Ascending aorta (tissue), 2 donors: ENCODE results near the gene NPRL2. TPM values are rescaled to one million over a fixed set of nuclear protein-coding genes. Genes with fewer than 3 reads are reported as not detected.
A peak's percentile ranks its signal among the peaks of the same experiment; 100 is the strongest.

Source experiments
- DNase-seq, 2 donors: peaks; one replicate each; pipeline ENCODE4 v3.0.0-alpha.2; 2019; ENCODE audit warnings: low spot score in 2 of 2
- H3K27ac ChIP-seq, 2 donors: fragments of 200-600 bp; sonication (generic); one replicate each; pipeline ENCODE4 v1.5.1; 2016 to 2017; ENCODE audit warnings: mild to moderate bottlenecking in 1 of 2
- H3K27me3 ChIP-seq: fragments of 200-600 bp; sonication (generic); one replicate; pipeline ENCODE4 v1.5.1; 2017
- H3K36me3 ChIP-seq, 2 donors: fragments of 200-600 bp; sonication (generic); one replicate each; pipeline ENCODE4 v1.5.1; 2016
- H3K4me1 ChIP-seq, 2 donors: fragments of 200-600 bp; sonication (generic); one replicate each; pipeline ENCODE4 v1.5.1; 2016 to 2017; ENCODE audit warnings: mild to moderate bottlenecking in 1 of 2
- H3K4me3 ChIP-seq, 2 donors: fragments of 200-600 bp; sonication (generic); one replicate each; pipeline ENCODE4 v1.5.1; 2016 to 2017; ENCODE audit warnings: mild to moderate bottlenecking in 1 of 2
- H3K9me3 ChIP-seq, 2 donors: fragments of 200-600 bp; sonication (generic); one replicate each; pipeline ENCODE4 v1.5.1; 2016
- intact Hi-C: fragments of 100-400 bp; cut with DNase I; formaldehyde crosslinking; loops from one replicate; pipeline ENCODE4 v1.15.1; 2023
- total RNA-seq: library from RNA; depleted of rRNA; stranded (reverse); fragments of >200 nt; gene quantifications from one replicate; pipeline ENCODE4 v1.1.0, GENCODE V29; 2016
- TF ChIP-seq, protein P1 (sequence below), 3 experiments: fragments of 200-600 bp in 2 of 3; fragments of 450-650 bp in 1 of 3; sonication (generic) in 2 of 3; IDR thresholded peaks; one replicate each; pipeline ENCODE4 v1.5.1; 2016 to 2019; ENCODE audit warnings: antibody characterized with exemption in 3 of 3, mild to moderate bottlenecking in 1 of 3, moderate library complexity in 1 of 3

The NPRL2 gene
- total RNA-seq, 1 donor from 2014 or later, result 37.8 TPM

- no peak overlapping the region for H3K27ac ChIP-seq
- H3K9me3 ChIP-seq, result no peaks in the 10 kb centered on the region
- intact Hi-C loops, result loop anchor here (5.0 kb wide), 1 partner anchor 250 kb away; no protein-coding TSS in a partner anchor
- no peak for DNase-seq
- H3K36me3 ChIP-seq, result peaks cover 18 to 49% of the 10 kb centered on the region in 2 donors
- H3K27me3 ChIP-seq, result no peaks in the 10 kb centered on the region
- H3K4me3 ChIP-seq, result no peak overlapping the region
- H3K4me1 ChIP-seq, result peaks cover 19 to 41% of the 10 kb centered on the region in 2 donors
- TF ChIP-seq, protein P1, sequence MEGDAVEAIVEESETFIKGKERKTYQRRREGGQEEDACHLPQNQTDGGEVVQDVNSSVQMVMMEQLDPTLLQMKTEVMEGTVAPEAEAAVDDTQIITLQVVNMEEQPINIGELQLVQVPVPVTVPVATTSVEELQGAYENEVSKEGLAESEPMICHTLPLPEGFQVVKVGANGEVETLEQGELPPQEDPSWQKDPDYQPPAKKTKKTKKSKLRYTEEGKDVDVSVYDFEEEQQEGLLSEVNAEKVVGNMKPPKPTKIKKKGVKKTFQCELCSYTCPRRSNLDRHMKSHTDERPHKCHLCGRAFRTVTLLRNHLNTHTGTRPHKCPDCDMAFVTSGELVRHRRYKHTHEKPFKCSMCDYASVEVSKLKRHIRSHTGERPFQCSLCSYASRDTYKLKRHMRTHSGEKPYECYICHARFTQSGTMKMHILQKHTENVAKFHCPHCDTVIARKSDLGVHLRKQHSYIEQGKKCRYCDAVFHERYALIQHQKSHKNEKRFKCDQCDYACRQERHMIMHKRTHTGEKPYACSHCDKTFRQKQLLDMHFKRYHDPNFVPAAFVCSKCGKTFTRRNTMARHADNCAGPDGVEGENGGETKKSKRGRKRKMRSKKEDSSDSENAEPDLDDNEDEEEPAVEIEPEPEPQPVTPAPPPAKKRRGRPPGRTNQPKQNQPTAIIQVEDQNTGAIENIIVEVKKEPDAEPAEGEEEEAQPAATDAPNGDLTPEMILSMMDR (IDR thresholded peaks at IDR 0.05), result peak in 1 of 3 experiments; percentile 14
These were observed 2.2 kb upstream of the NPRL2 start for GRCh38 chr3:50352781-50353180.

DNA sequence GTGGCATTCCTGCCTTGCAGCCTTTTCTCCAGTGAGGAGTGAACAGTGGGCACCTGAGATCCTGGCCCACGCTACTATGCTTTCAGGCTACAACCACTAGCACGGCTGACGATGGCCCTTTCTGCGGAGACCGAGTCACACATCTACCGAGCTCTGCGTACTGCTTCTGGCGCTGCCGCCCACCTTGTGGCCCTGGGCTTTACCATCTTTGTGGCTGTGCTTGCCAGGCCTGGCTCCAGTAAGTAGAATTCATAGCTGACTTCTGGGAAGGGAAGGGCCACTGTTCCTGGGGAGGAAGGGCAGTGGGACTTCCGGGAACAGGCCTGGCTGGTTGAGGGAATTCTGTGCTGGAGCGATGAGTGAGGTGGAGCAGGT lies 735 bp upstream of the NPRL2 start:
- Histone ChIP-seq H3K4me1 (peaks cover 15 to 27% of the 10 kb centered on the region in 2 donors), H3K27ac (peak overlapping the region; percentile 89 to 93), H3K4me3 (peak overlapping the region; percentile 63 to 76), H3K36me3 (peaks cover 18 to 46% of the 10 kb centered on the region in 2 donors), H3K9me3 (no peaks in the 10 kb centered on the region), H3K27me3 (no peaks in the 10 kb centered on the region)
- DNase-seq, result no peak
- TF ChIP-seq, protein P1 (IDR thresholded peaks at IDR 0.05), result no peak
- intact Hi-C loops, result loop anchor here (5.0 kb wide), 1 partner anchor 251 kb away; no protein-coding TSS in a partner anchor

DNA sequence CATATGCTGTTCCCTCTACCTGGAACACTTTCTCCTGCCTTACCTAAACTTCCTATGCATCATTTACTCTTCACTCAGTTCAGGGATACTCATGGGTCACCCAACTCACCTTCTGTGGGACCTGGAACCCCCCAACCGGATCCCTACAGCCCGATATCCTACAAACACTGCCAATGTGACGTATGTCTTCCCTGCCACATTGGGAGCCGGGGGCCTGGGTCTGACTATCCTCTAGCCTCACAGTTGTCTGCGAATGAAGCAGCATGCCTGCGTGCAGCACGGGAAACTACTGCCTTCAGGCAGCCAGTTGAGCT lies 405 bp downstream of the NPRL2 start:
- H3K36me3 ChIP-seq, result peaks cover 16 to 34% of the 10 kb centered on the region in 2 donors
- intact Hi-C loops, result loop anchor here (1.0 to 5.0 kb wide), 2 partner anchors 9 to 252 kb away; partner anchors contain the start of gene TMEM115
- peaks cover 18 to 25% of the 10 kb centered on the region in 2 donors for H3K4me1 ChIP-seq
- H3K27ac ChIP-seq, result peak overlapping the region; percentile 89 to 93
- no peaks in the 10 kb centered on the region for H3K27me3 ChIP-seq
- H3K4me3 ChIP-seq, result peak overlapping the region; percentile 63 to 76
- no peak for DNase-seq
- TF ChIP-seq, protein P1 (IDR thresholded peaks at IDR 0.05), result no peak
- H3K9me3 ChIP-seq, result no peaks in the 10 kb centered on the region

DNA sequence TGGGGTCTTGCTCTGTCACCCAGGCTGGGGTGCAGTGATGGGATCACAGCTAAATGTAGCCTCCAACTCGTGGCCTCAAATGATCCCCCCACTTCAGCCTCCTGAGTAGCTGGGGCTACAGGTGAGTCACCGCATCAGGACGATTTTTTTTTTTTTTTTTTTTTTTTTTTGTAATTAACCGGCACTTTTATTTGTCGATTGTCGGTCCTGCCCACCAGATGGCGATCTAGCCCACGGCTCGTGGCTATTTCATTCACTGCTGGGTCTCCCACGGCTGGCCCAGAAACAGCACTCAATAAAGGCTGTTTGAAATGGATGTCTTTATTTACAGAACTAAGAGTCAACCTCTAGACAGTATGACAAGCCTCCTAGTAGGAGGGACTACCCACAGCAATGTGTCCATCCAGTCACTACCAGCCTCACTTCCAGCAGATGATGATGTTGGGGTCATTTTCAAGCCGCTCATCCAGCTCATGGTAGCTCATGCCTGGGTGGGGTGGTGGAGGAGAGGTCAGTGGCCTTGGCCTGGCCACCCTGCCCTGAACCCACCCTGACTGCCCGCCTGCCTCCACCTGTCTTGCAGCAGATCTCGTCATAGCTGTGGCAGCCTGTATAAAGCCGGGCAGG lies 3.3 kb downstream of the NPRL2 start:
- no peaks in the 10 kb centered on the region for H3K9me3 ChIP-seq
- H3K27me3 ChIP-seq, result no peaks in the 10 kb centered on the region
- peaks cover 19 to 26% of the 10 kb centered on the region in 2 donors for H3K4me1 ChIP-seq
- peaks cover 0 to 13% of the 10 kb centered on the region in 2 donors for H3K36me3 ChIP-seq
- no peak overlapping the region for H3K4me3 ChIP-seq
- TF ChIP-seq, protein P1 (IDR thresholded peaks at IDR 0.05), result peak; percentile 28 to 54 (median 39)
- intact Hi-C loops, result loop anchor here (1.0 kb wide), 1 partner anchor 195 kb away; no protein-coding TSS in a partner anchor
- H3K27ac ChIP-seq, result peak overlapping the region in 1 of 2 donors; percentile 42
- peak in 1 of 2 donors; percentile 80 for DNase-seq

DNA sequence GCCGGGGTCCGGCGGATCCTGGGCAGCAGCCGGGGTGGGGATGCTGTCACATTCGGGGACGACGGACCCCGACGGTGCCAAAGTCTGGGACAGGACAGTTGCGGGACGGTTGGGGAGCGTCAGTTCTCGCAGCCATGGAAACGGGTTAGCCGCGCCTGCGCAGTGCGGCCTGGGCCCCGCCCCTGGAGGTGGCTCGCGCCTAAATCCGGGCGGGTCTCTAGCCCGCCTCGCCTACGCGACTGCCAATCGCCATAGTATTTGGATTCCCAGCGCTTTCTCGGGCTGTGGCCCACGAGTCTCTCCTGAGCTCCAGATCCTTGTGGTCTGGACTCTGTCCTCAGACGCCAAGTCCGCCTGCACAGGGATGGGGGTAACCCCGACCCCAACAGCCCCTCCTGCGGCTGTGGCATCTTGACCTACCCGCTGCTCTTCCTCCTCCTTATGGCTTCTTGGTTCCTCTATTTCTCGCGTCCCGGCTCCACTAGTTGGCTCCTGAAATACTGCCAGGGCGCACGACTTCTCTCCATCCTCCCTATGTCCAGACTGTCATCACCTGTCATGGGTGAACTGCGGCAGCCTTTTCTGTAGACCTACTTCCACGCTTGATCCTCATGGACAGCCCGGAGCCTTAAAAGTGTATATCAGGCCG lies 4.9 kb downstream of the NPRL2 start, which contains the start of gene ZMYND10:
Gene ZMYND10 (minus strand): TSS at position 147 of the 649 bp plus-strand sequence. CDS start 153 bp downstream, outside the sequence.
- Histone ChIP-seq H3K4me3 (peak within 1 kb of the TSS; percentile 43 to 63), H3K27ac (no peak within 1 kb of the TSS), H3K9me3 (no peaks in the 10 kb centered on the region), H3K4me1 (peaks cover 15 to 25% of the 10 kb centered on the region in 2 donors), H3K27me3 (no peaks in the 10 kb centered on the region), H3K36me3 (peaks cover 0 to 13% of the 10 kb centered on the region in 2 donors)
- intact Hi-C loops, result no loop called here
- TF ChIP-seq, protein P1 (IDR thresholded peaks at IDR 0.05), result no peak
- DNase-seq, result no peak
